ENCODE data around the gene FGF14. TPM values are rescaled to one million over a fixed set of nuclear protein-coding genes. Genes with fewer than 3 reads are reported as not detected.

The FGF14 gene
- total and polyA plus RNA-seq, 2 experiments from 2014 or later, result 0.03 TPM; not detected in 1

GRCh38 chr13:102185375-102185984 is 216.4 kb downstream of the FGF14 start:
- TF ChIP-seq ETS1 (IDR thresholded peaks at IDR 0.05), result no peak
- TF ChIP-seq EZH2phosphoT487 (IDR thresholded peaks at IDR 0.05; ENCODE audit: unreplicated experiment), result no peak
- no peak for TF ChIP-seq JUNB (IDR thresholded peaks at IDR 0.05; ENCODE audit: unreplicated experiment)
- no peak for TF ChIP-seq NANOG (IDR thresholded peaks at IDR 0.05; ENCODE audit: borderline replicate concordance)
- no peak for TF ChIP-seq CTCF (conservative IDR thresholded peaks at IDR 0.05; ENCODE audit: low read depth in 2 of 2)
- no peak for TF ChIP-seq EZH2 (IDR thresholded peaks at IDR 0.05; ENCODE audit: low read depth, unreplicated experiment)
- no peak for TF ChIP-seq ZNF331 (CRISPR knock-in tag; IDR thresholded peaks at IDR 0.05; ENCODE audit: low read depth)
- no peak for TF ChIP-seq STAT1 (IDR thresholded peaks at IDR 0.05; ENCODE audit: unreplicated experiment)
- DNase-seq (ENCODE audit: low spot score) (no peak), ATAC-seq (no peak)
- no peak overlapping the region for H3K27ac Mint-ChIP-seq
- H3K36me3 ChIP-seq (ENCODE audit: insufficient read depth), result no peaks in the 10 kb centered on the region
- no peaks in the 10 kb centered on the region for H3K9me2 ChIP-seq (ENCODE audit: insufficient read depth)
- peaks cover 2% of the 10 kb centered on the region; the same call in 1 of the 3 replicates for H3K4me1 Mint-ChIP-seq
- H3K4me3 Mint-ChIP-seq, result no peak overlapping the region
- H3K36me3 Mint-ChIP-seq (ENCODE audit: low read depth), result no peaks in the 10 kb centered on the region
- H2AFZ ChIP-seq, result no peak overlapping the region
- H3F3A ChIP-seq (replicated peaks; ENCODE audit: low read depth), result no peaks in the 10 kb centered on the region
- H3K27ac ChIP-seq (ENCODE audit: low read depth), result no peak overlapping the region
- H3K9me3 Mint-ChIP-seq, result no peaks in the 10 kb centered on the region
- no peaks in the 10 kb centered on the region for H3K27me3 ChIP-seq (ENCODE audit: insufficient read depth)
- H3K4me2 ChIP-seq, result no peak overlapping the region
- H3K27me3 Mint-ChIP-seq (ENCODE audit: insufficient read depth, low read depth, poor library complexity), result no peaks in the 10 kb centered on the region
- H4K20me1 ChIP-seq (replicated peaks; ENCODE audit: insufficient read depth), result no peaks in the 10 kb centered on the region
- no peaks in the 10 kb centered on the region for H3K4me1 ChIP-seq (ENCODE audit: insufficient read depth)
- no peak overlapping the region for H3K4me3 ChIP-seq
- no peaks in the 10 kb centered on the region for H3K79me2 ChIP-seq (replicated peaks; ENCODE audit: insufficient read depth)

GRCh38 chr13:102183509-102184182 is 218.2 kb downstream of the FGF14 start:
- no peak for ATAC-seq
- Histone ChIP-seq H4K20me1 (replicated peaks; ENCODE audit: insufficient read depth) (no peaks in the 10 kb centered on the region), H3K4me1 (ENCODE audit: insufficient read depth) (no peaks in the 10 kb centered on the region), H3K4me3 (no peak overlapping the region), H3K79me2 (replicated peaks; ENCODE audit: insufficient read depth) (no peaks in the 10 kb centered on the region), H3K36me3 (ENCODE audit: insufficient read depth) (no peaks in the 10 kb centered on the region), H2AFZ (no peak overlapping the region), H3F3A (replicated peaks; ENCODE audit: low read depth) (no peaks in the 10 kb centered on the region), H3K27me3 (ENCODE audit: insufficient read depth) (no peaks in the 10 kb centered on the region), H3K9me2 (ENCODE audit: insufficient read depth) (no peaks in the 10 kb centered on the region), H3K27ac (ENCODE audit: low read depth) (no peak overlapping the region), H3K4me2 (no peak overlapping the region)
- no peak overlapping the region for H3K4me3 Mint-ChIP-seq
- H3K27me3 Mint-ChIP-seq (ENCODE audit: insufficient read depth, low read depth, poor library complexity), result no peaks in the 10 kb centered on the region
- no peak for DNase-seq (ENCODE audit: low spot score)
- peaks cover 2% of the 10 kb centered on the region; the same call in 2 of the 3 replicates for H3K4me1 Mint-ChIP-seq
- H3K27ac Mint-ChIP-seq, result no peak overlapping the region; the same call in 1 of the 2 replicates
- H3K36me3 Mint-ChIP-seq (ENCODE audit: low read depth), result no peaks in the 10 kb centered on the region
- H3K9me3 Mint-ChIP-seq, result no peaks in the 10 kb centered on the region
- TF ChIP-seq POLR2AphosphoS5 (IDR thresholded peaks at IDR 0.05; ENCODE audit: low read depth) (no peak), ZNF462 (CRISPR knock-in tag; IDR thresholded peaks at IDR 0.05) (no peak), STAT1 (IDR thresholded peaks at IDR 0.05; ENCODE audit: unreplicated experiment) (no peak), ZNF114 (CRISPR knock-in tag; IDR thresholded peaks at IDR 0.05) (no peak)

Measured in GM23338 (cell line).